Left ventricle myocardium inferior (tissue), 1 donor: ENCODE results near the gene COL6A6. TPM values are rescaled to one million over a fixed set of nuclear protein-coding genes. Genes with fewer than 3 reads are reported as not detected.
"Not testable (repeated sequence)": the region's sequence is repeated elsewhere in the genome, so short reads cannot be mapped to it uniquely, and the experiment has no call there.

Experiments
- DNase-seq: peaks from one replicate; pipeline ENCODE4 v3.0.0-alpha.2; 2020
- H3K27ac ChIP-seq: fragments of 200-600 bp; replicated peaks from 2 replicates; pipeline ENCODE4 v1.8.0; 2021
- H3K27me3 ChIP-seq: fragments of 200-600 bp; 2 replicates; pipeline ENCODE4 v1.8.0; 2021; ENCODE audit warnings: low read depth
- H3K36me3 ChIP-seq: fragments of 200-600 bp; 2 replicates; pipeline ENCODE4 v1.8.0; 2021
- H3K4me1 ChIP-seq: fragments of 200-600 bp; 2 replicates; pipeline ENCODE4 v1.8.0; 2021
- H3K4me3 ChIP-seq: fragments of 200-600 bp; 2 replicates; pipeline ENCODE4 v1.8.0; 2021; ENCODE audit warnings: mild to moderate bottlenecking, moderate library complexity
- H3K9me3 ChIP-seq: fragments of 200-600 bp; replicated peaks from 2 replicates; pipeline ENCODE4 v1.8.0; 2021
- CTCF ChIP-seq: fragments of 200-600 bp; IDR thresholded peaks from 2 replicates; pipeline ENCODE4 v1.8.0; 2021; ENCODE audit warnings: antibody characterized with exemption, mild to moderate bottlenecking, borderline replicate concordance
- intact Hi-C: fragments of 100-400 bp; cut with micrococcal nuclease; formaldehyde crosslinking; loops from one replicate; pipeline ENCODE4 v1.11.0; 2022
- total RNA-seq: library from RNA; stranded (reverse); fragmentation: NEBNext Ultra II Directional; extraction: Animal tissue kit (Norgen Biotek cat#: 25700); gene quantifications from one replicate; pipeline ENCODE4 v1.2.1, GENCODE V29; 2021
- donor health status: DM: no; HTN: yes; CAD: no; lungs with severe emphysema.

COL6A6 gene
- total RNA-seq, 1 donor from 2014 or later = 2.1 TPM

- Histone ChIP-seq H3K36me3 (no peaks in the 10 kb centered on the region), H3K27ac (no peak overlapping the region), H3K4me1 (peaks cover 8% of the 10 kb centered on the region), H3K4me3 (no peak overlapping the region), H3K9me3 (peaks cover 4% of the 10 kb centered on the region), H3K27me3 (peaks cover 13% of the 10 kb centered on the region)
- no peak for TF ChIP-seq CTCF
- intact Hi-C loops = no loop called here
- DNase-seq = no peak
Observed at GRCh38 chr3:130537673-130538304, 20.8 kb downstream of the COL6A6 start.

DNA sequence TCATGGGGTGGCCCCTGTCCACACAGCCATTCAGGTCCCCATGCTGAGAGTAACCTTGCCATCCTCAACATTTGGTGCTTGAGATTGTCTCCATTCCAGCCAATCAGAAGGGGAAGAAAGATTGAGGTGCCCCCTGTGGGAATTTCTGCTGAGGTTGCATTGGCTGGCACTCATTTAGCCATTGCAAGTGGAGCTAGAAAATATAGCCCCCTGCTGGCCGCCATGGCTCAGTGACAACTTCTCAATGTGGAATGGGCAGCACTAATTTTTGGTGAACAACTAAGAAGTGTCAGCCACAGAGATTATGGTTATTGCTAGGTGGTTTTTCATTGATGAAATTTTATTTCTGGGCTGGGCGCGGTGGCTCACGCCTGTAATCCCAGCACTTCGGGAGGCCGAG lies 22.0 kb downstream of the COL6A6 start:
- Histone ChIP-seq H3K27ac (no peak overlapping the region), H3K9me3 (peaks cover 2% of the 10 kb centered on the region), H3K4me1 (peaks cover 8% of the 10 kb centered on the region), H3K36me3 (no peaks in the 10 kb centered on the region), H3K27me3 (peaks cover 6% of the 10 kb centered on the region), H3K4me3 (no peak overlapping the region)
- peak; percentile 54 for TF ChIP-seq CTCF
- DNase-seq = no peak
- intact Hi-C loops = no loop called here

- H3K27me3 ChIP-seq = no peaks in the 10 kb centered on the region
- peaks cover 4% of the 10 kb centered on the region for H3K9me3 ChIP-seq
- intact Hi-C loops = no loop called here
- peaks cover 4% of the 10 kb centered on the region for H3K4me1 ChIP-seq
- H3K27ac ChIP-seq = no peak overlapping the region
- no peaks in the 10 kb centered on the region for H3K36me3 ChIP-seq
- no peak overlapping the region for H3K4me3 ChIP-seq
- TF ChIP-seq CTCF = no peak
- DNase-seq = no peak
Observed at GRCh38 chr3:130543322-130543721, 26.3 kb downstream of the COL6A6 start.

DNA sequence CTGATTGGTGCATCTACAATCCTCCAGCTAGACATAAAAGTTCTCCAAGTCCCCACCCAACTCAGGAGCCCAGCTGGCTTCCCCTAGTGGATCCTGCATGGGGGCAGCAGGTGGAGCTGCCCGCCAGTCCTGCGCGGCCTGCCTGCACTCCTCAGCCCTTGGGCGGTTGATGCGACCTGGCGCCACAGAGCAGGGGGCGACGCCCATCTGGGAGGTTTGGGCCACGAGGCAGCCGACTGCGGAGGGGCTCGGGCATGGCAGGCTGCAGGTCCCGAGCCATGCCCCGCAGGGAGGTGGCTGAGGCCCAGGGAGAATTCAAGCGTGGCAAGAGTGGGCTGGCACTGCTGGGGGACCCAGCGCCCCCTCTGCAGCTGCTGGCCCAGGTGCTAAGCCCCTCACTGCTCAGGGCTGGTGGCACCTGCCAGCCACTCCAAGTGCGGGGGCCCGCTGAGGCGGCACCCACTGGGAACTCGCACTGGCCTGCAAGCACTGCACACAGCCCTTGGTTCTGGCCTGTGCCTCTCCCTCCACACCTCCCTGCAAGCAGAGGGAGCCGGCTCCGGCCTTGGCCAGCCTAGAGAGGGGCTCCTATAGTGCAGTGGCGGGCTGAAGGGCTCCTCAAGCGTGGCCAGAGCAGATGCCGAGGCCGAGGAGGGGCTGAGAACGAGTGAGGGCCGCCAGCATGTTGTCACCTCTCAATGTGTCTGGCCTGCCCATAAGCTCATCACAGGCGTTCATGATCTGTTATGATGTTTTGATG lies 30.1 kb downstream of the COL6A6 start:
- no peak for DNase-seq
- Histone ChIP-seq H3K4me1 (no peaks in the 10 kb centered on the region), H3K27ac (no peak overlapping the region), H3K4me3 (no peak overlapping the region), H3K27me3 (no peaks in the 10 kb centered on the region), H3K9me3 (peaks cover 31% of the 10 kb centered on the region), H3K36me3 (no peaks in the 10 kb centered on the region)
- no peak for TF ChIP-seq CTCF
- intact Hi-C loops = no loop called here

DNA sequence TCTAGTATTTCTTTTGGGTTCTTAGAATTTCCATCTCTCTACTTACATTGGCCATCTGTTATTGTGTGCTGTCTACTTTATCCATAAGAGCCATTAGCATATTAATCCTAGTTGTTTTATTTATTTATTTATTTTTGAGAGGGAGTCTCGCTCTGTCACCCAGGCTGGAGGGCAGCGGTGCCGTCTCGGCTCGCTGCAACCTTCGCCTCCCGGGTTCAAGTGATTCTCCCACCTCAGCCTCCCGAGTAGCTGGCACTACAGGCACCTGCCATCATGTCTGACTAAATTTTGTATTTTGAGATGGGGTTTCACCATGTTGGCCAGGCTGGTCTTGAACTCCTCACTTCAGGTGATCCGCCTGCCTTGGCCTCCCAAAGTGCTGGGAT lies 30.7 kb downstream of the COL6A6 start:
- intact Hi-C loops, DNase-seq, H3K27ac ChIP-seq: not testable (repeated sequence)

GRCh38 chr3:130548356-130548755 lies 31.4 kb downstream of the COL6A6 start:
- intact Hi-C loops = no loop called here
- H3K27ac ChIP-seq = no peak overlapping the region
- H3K4me1 ChIP-seq = no peaks in the 10 kb centered on the region
- no peak overlapping the region for H3K4me3 ChIP-seq
- H3K27me3 ChIP-seq = no peaks in the 10 kb centered on the region
- H3K9me3 ChIP-seq = peaks cover 43% of the 10 kb centered on the region
- TF ChIP-seq CTCF = no peak
- no peaks in the 10 kb centered on the region for H3K36me3 ChIP-seq
- DNase-seq = no peak

More for the DNA sequence above, 30.7 kb downstream of the COL6A6 start:
- H3K9me3 ChIP-seq = peaks cover 37% of the 10 kb centered on the region
- not testable (repeated sequence) for H3K4me1 ChIP-seq, H3K27me3 ChIP-seq, H3K36me3 ChIP-seq, H3K4me3 ChIP-seq
